MM.1S (cell line): Measurements from ENCODE around the gene MARCHF10.

Experiments
- CTCF ChIP-seq: fragments of 300-600 bp; sonication (generic); IDR thresholded peaks from 2 replicates; pipeline ENCODE4 v1.5.1; 2016; ENCODE audit warnings: antibody characterized with exemption, low read length, mixed read lengths
- EZH2 ChIP-seq: fragments of 300-600 bp; sonication (generic); optimal IDR thresholded peaks from 2 replicates; pipeline ENCODE3; 2017; ENCODE audit warnings: low read depth, mild to moderate bottlenecking, antibody characterized with exemption, low read length, mixed read lengths
- EZH2phosphoT487 ChIP-seq: fragments of 300-600 bp; sonication (generic); IDR thresholded peaks from 2 replicates; pipeline ENCODE4 v1.6.1; 2018; ENCODE audit warnings: antibody characterized with exemption, low read length

DNA sequence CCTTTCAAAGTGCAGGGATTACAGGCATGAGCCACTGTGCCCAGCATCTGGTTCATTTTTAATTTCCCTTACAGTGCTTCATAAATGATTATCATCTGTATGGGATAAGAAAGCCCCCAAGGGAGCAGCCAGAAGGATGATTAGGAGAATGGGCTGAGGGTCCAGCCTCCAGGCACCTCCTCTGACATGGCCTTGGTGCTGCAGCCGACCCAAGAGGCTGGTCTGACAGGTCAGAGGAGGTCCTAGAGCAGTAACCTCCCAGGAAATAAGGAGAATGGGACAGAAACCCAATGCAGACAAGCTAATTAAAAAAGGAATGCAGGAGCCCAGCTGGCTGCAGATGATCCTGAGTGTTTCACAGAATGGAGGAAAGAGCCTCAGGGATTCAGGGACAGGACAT is 151.7 kb downstream of the MARCHF10 start:
- no peak for TF ChIP-seq CTCF
- no peak for TF ChIP-seq EZH2
- TF ChIP-seq EZH2phosphoT487 = no peak
